Stimulated activated naive CD8-positive, alpha-beta T cell treated with anti-CD3 and anti-CD28 coated beads, Interleukin-15, Interleukin-2, amounts not matched to agents 100 U/mL and 50 U/mL, for 24 hours (primary cell): ENCODE data around the gene GEMIN5.

ENCODE experiments used
- ATAC-seq: fragments of 150-1000 bp; cut with Tn5 transposase; one replicate; pipeline ENCODE4 v1.10.0; 2021
- DNase-seq: peaks from one replicate; pipeline ENCODE4 v3.0.0; 2021

GEMIN5 gene

GRCh38 chr5:154892369-154892771, 45.6 kb downstream of the GEMIN5 start:
- no peak for ATAC-seq
- no peak for DNase-seq

GRCh38 chr5:154885439-154885838, 52.6 kb downstream of the GEMIN5 start:
- ATAC-seq = no peak

GRCh38 chr5:154884424-154884823, 53.6 kb downstream of the GEMIN5 start:
- no peak for DNase-seq
- ATAC-seq = no peak

More at GRCh38 chr5:154885439-154885838, 52.6 kb downstream of the GEMIN5 start:
- DNase-seq = no peak

GRCh38 chr5:154881986-154882385, 56.0 kb downstream of the GEMIN5 start:
- no peak for ATAC-seq
- DNase-seq = no peak

GRCh38 chr5:154878642-154879335, 59.2 kb downstream of the GEMIN5 start:
- ATAC-seq = no peak

GRCh38 chr5:154873791-154874331, 64.2 kb downstream of the GEMIN5 start:
- ATAC-seq = no peak
- no peak for DNase-seq

More at GRCh38 chr5:154878642-154879335, 59.2 kb downstream of the GEMIN5 start:
- no peak for DNase-seq

GRCh38 chr5:154871734-154872133, 66.3 kb downstream of the GEMIN5 start:
- no peak for ATAC-seq
- no peak for DNase-seq

GRCh38 chr5:154868702-154869101, 69.3 kb downstream of the GEMIN5 start:
- ATAC-seq = no peak
- DNase-seq = no peak

GRCh38 chr5:154866841-154867240, 71.2 kb downstream of the GEMIN5 start:
- no peak for DNase-seq
- no peak for ATAC-seq

- DNase-seq (no peak), ATAC-seq (peak; percentile 72)
These were observed 72.4 kb downstream of the GEMIN5 start for GRCh38 chr5:154865466-154866184.

- DNase-seq (no peak), ATAC-seq (no peak)
These were observed 74.5 kb downstream of the GEMIN5 start for GRCh38 chr5:154863291-154864080.

- no peak for ATAC-seq
- DNase-seq = no peak
These were observed 75.2 kb downstream of the GEMIN5 start for GRCh38 chr5:154862766-154863165.

GRCh38 chr5:154861946-154862345, 76.1 kb downstream of the GEMIN5 start:
- ATAC-seq = no peak
- DNase-seq = no peak

GRCh38 chr5:154860765-154861164, 77.2 kb downstream of the GEMIN5 start:
- no peak for DNase-seq

GRCh38 chr5:154860123-154860522, 77.9 kb downstream of the GEMIN5 start:
- DNase-seq (peak; percentile 20), ATAC-seq (no peak)

More at GRCh38 chr5:154860765-154861164, 77.2 kb downstream of the GEMIN5 start:
- no peak for ATAC-seq

GRCh38 chr5:154858972-154859871, 78.8 kb downstream of the GEMIN5 start:
- ATAC-seq = no peak

GRCh38 chr5:154858297-154858971, 79.6 kb downstream of the GEMIN5 start, which contains the start of gene CNOT8:
CNOT8 (plus strand) TSS chr5:154858627; CDS start chr5:154863279, 4,652 bp downstream.
- DNase-seq = peak; percentile 97
- ATAC-seq = peak; percentile 92

More at GRCh38 chr5:154858972-154859871, 78.8 kb downstream of the GEMIN5 start:
- peak; percentile 10 for DNase-seq

GRCh38 chr5:154857530-154858296, 80.3 kb downstream of the GEMIN5 start:
- ATAC-seq (peak; percentile 66), DNase-seq (peak; percentile 87)

GRCh38 chr5:154851351-154851750, 86.7 kb downstream of the GEMIN5 start:
- no peak for ATAC-seq
- no peak for DNase-seq
